ENCODE results near the gene TCF7L1.
"Not testable (repeated sequence)": the region's sequence is repeated elsewhere in the genome, so short reads cannot be mapped to it uniquely, and the experiment has no call there.

TCF7L1 gene

DNA sequence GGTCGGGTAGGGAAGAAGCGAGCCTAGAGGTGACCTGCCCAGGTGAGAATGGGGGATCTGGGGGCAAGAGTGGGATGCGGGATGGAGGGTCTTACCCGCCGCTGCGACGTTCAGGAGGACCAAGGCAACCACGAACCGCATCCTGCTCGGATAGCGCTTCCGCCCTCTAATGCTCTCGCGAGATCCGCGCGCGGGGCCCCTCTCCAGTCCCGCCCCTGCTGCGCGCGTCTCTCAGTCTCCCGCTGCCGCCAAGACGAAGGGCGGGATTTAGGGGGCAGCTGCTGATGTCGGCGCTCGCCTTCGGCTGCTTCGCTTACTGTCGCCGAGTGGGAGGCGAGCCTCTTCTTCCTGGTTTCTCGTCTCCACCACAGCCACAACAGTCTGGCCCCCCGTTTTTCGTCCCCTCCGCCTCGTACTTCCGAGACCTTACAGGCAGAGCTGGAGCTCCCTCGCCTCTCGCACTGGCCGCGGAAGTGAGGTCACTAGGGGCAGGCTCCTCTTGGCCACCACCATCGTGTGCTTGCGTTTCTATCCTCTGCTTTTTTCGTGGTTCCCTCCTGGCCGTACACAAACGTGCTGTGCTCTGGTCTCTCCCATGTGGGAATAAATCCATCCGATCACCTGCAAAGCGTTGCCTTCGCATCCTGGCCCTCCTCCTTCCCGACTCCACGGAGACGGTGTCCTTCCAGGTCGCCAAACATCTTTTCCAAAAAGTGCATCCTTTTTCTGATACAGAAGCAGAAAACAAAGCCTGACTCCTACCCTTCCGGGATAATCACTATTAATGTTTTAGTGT, 194.8 kb downstream of the TCF7L1 start, which contains the start of gene TGOLN2:
TSS of gene TGOLN2 (minus strand) at position 168 of the 796 bp plus-strand sequence. CDS start at position 141, 27 bp downstream.
- DNase-seq = peak; percentile 93

DNA sequence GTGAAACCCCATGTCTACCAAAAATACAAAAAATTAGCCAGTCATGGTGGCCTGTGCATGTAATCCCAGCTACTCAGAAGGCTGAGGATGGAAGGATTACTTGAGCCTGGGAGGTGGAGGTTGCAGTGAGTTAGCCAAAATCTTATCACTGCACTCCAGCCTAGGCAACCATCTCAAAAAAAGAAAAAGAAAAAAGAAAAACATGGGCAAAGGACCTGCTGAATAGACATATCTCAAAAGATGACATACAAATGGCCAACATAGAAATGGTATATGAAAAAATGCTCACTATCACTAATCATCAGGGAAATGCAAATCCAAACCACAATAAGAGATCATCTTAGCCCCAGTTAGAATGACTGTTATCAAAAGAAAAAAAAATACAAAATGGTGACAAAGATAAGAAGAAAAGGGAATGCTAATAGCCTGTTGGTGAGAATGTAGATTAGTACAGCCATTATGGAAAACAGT, 196.0 kb downstream of the TCF7L1 start:
- no peak for DNase-seq

DNA sequence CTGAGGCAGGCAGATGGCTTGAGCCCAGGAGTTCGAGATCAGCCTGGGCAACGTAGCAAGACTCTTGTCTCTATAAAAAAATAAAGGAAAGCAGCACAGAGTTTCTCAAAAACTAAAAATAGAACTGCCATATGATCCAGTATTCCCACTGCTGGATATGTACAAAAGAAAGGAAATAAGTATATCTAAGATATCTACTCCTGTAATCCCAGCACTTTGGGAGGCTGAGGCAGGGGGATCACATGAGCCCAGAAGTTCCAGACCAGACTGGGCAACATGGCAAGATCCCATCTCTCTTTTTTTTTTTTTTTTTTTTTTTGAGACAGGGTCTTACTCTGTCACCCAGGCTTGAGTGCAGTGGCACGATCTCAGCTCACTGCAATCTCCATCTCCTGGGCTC, 196.5 kb downstream of the TCF7L1 start:
- not testable (repeated sequence) for DNase-seq

DNA sequence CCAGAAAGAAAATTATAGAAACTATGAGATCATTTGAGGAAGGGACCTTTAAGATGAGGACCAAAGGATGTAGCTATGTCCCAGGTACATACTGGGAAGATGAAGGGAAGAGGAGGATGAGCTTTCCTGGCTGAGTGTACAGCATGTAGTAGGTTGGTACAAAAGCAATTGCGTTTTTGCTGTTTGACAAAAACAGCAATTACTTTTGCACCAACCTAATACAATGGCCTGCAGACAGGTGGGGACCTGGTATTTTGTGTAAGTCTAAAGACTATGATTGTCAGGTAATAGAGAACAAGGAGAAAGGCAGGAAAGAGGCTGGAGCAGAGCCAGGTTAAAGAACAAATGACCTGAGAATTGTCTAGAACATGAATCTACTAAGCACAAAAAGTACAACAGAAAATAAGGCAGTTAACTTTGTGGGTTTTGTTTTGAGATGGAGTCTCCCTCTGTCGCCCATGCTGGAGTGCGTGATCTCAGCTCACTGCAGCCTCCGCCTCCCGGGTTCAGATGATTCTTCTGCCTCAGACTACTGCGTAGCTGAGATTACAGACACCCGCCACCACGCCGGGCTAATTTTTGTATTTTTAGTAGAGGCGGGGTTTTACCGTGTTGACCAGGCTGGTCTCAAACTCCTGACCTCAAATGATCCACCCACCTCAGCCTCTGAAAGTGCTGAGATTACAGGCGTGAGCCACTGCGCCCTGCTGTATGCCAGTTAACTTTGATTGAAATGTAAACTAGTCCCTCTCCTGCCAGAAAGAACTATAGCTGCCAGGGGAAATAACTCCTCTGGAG, 197.8 kb downstream of the TCF7L1 start:
- DNase-seq = no peak

DNA sequence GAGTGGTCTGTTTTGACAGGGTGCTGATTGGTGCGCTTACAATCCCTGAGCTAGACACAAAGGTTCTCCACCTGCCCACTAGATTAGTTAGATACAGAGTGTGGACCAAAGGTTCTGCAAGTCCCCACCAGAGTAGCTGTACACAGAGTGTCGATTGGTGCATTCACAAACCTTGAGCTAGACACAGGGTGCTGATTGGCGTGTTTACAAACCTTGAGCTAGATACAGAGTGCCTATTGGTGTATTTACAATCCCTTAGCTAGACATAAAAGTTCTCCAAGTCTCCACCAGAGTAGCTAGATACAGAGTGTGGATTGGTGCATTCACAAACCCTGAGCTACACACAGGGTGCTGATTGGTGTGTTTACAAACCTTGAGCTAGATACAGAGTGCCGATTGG, 200.7 kb downstream of the TCF7L1 start:
- not testable (repeated sequence) for DNase-seq

DNA sequence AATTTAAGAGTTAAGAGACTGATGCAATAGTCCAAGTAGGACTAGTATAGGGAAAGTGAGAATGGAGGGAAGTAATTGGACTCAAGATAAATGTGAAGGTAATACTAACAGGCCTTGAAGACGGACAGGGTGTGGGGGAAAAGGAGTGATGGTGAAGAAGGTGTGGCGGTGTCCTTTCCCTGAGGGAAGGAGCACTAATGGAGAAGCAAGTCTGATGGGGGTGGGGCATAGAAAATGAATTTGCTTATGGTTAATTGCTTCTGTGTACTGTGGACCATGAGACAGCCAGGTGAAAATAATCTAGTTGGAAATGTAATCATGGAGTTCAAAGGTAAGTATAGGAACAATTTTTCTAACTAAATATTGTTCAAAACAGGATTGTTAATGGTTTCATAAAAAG, 201.7 kb downstream of the TCF7L1 start:
- DNase-seq = no peak

DNA sequence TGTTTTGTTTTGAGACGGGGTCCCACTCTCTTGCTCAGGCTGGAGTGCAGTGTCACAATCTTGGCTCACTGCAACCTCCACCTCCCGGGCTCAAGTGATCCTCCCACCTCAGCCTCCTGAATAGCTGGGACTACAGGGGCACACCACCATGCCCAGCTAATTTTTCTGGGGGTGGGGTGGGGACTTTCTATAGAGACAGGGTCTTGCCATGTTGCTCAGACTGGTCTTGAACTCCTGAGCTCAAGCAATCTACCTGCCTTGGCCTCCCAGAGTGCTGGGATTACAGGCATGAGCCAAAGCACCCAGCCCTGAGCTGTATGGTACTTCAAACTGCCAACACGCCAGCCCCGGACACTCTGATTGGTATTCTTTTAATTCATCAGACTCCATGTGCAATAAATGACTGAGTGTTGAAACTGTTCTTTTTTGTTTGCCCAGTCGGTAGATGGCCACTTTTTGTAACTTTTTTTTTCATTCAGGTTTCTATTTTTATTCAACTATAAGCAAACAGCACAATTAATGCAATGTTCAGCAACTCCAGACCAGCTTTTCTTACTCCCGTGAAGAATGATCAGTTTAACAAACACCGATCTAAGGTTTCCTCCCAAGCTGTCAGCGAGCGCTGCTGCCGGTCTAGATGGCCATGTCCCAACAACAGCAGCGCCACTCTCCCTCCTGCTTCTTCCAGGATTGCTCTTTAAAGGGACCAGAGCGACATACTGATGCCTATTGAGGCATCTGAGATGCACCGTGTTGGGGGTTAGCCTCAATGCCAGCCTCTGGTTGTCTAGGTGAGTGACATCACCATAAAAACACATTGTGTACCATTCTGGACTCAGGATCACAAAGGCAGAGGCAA, 207.1 kb downstream of the TCF7L1 start:
- DNase-seq = no peak

DNA sequence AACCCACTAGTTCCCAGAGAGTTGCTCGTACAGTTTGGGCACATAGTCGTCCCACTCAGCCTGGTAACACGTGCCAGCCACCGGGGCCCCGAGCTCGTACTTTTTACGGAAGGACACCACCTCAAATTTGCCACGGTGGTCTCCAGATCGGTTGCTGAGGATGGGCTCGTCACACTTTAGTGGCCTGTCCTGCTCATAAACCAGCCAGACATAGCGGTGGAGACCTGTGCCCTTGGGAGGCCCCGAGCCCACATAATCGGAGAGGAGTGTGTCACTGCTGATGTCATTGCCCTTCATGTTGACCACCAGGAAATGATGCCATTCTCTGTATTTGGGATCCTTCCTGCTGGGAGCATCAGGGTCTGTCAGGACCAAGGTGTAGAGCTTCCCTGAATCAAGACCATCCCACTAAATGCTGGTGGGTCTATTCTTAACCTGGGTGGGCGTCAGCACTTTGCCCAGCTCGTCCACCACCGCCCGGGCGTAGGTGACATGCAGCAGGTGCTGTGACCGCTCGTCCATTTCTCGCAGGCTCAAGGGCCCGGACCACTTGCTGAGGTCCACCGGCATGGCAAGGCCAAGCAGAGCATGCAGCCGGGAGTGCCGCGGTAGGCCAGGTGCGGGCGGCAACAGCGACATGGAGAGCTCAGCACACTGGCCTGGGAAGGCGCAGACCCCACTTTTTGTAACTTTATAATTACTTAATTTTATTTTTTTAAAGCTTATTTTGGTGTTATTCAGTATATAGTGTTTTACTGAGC, 208.3 kb downstream of the TCF7L1 start:
- no peak for DNase-seq

DNA sequence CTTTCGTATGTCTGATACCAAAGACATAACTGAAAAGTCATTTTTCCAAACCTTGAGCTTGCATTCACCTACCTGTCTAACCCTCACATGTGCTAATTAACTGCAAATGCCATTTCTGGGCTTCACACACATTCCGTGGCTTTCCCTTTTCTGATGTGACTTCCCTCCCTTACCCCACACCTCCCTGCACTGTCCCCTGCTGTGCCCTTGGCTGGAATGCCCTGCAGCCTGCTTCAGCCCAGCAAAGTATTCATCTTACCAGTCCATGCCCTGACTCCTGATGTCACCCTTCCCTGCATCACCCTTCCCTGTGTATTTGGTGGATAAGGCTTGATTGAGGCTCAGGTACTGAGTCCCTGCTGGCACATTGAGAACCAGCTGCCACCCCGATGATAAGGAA, 209.0 kb downstream of the TCF7L1 start:
- DNase-seq = no peak

DNA sequence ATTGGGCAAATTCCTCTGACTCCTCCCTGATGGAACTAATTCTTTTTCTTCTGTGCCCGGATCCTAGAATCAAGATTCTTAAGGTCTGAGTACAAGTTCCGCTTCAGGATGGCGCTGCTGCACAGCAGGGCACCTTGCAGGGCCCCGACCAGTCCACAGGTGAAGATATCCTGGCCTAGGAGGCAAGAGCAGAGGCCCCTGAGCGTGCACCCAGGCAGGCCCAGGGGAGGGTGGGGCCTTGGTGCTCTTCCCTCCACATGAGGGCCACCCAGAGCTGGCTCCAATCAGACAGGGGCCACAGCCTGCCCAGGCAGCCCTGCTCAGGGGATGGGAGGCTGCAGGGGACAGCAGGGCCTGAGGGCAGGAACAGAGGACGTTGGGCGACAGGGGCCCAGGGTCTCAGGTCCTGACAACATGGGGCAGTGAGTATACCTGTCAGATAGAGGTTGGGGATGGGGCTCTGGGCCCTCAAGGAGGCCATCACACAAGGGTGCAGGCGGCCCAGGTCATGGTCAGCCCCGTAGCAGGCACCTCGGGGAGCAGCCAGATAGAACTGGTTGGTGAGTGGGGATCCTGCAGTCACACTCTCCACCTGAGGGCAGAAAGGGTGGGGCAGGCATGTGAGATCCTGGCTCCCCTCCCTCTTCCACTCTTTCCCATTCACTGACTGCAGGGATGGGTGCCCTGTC, 210.2 kb downstream of the TCF7L1 start:
- DNase-seq = not testable (repeated sequence)

DNA sequence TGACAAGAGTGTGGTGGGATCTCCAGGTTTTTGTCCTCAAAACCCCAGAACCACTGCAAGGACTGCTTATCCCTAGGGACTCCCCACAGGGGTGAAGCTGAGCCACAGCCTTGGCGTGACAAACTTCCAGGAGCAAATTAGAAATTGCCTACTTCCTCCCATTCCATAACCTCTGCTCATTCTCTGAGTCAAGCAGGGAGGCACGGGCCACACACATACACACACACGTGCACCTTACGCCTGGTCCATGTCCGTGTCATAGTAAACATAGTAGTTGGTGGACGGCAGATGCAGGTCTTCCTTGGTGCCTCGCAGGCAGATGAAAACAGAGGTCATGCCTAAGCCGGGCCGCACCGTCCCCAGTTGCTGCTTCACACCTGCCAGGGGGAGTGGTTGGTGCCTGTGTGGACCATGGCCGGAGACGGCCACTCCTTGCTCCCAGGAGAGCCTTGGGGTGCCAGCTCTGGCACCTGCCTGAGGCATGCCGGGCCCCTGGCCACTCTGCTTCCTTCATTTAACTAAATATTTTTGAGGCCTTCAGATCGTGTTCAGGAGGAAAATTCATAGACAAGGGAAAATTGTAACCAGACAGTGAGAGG, 211.3 kb downstream of the TCF7L1 start:
- no peak for DNase-seq

DNA sequence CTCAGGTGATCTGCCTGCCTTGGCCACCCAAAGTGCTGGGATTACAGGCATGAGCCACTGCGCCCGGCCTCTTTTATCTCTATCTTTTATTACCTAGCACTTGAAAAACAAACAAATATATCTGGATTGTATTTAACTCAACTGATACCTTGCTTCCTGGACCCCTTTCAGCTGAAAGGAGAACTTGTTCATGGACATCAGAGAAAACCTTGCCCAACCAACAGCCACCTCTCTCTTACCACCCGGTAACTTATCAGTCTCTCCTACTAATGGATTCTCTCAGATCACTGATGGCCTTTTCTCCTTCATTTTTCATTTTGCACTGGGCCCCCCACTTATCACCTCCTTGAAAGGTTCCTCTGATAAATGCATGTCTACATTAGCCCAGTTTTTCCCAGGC, 214.4 kb downstream of the TCF7L1 start:
- DNase-seq = no peak

DNA sequence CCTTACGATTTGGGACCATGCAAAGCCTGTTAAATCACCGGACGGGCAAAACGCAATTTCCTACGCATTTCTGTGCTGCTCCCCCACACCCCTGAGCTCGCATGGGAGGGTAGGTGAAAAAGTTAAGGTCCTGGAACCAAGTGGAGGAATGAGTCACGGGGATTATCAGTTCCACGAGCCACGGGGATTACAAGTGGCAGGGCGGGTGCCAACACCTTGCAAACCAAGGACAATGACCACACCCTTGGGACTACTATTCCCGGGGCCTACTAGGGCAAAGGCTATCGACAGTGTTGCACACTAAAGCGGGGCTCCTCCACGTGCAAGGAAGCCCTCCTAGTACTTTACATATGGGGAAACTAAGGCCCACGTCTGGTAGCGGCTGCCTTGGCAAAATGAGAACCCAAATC, 220.7 kb downstream of the TCF7L1 start:
- no peak for DNase-seq

DNA sequence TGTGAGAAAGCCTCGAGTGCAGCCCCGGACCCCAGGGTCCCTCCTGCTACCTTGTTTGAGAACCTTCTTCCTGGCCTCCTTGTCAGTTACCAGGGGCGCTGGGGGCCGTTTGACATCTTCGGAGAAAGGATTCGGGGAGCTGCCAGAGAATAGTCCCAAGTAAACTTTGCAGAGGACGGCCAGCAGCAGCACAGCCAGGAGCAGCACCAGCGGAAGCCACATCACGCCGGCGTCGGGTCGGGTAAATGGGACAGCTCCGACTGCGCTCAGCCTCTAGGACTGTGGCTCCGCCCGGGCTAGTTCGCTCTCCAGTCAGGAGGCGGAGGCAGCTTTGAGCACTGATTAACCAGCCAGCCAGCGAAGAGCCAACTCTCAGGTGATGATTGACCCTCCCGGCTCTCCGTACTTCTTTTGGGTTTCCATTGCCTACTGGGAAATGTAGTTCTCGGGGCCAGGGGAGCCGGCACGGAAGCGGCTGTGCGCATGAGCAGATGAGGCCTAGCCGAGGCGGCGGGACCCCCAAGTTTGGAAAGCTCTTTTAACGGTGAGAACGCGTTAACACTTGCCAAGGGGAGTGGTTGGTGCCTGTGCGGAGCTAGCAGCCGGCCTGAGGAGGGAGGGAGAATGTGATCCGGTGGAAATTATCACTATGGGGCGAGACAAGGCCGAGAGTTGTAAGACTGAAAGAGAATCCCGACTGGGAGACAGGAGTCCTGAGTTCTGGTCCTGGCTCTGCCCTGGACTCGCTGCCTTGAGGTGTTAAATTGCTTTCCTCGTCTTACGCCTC, 221.3 kb downstream of the TCF7L1 start, which contains the start of the genes ELMOD3 and RETSAT:
TSS of gene ELMOD3 (plus strand) at position 484 of the 787 bp plus-strand sequence. CDS start 2,430 bp downstream, outside the sequence.
TSS of gene RETSAT (minus strand) at position 243 of the 787 bp plus-strand sequence. CDS start at position 222, 21 bp downstream.
- peak; percentile 94 for DNase-seq

DNA sequence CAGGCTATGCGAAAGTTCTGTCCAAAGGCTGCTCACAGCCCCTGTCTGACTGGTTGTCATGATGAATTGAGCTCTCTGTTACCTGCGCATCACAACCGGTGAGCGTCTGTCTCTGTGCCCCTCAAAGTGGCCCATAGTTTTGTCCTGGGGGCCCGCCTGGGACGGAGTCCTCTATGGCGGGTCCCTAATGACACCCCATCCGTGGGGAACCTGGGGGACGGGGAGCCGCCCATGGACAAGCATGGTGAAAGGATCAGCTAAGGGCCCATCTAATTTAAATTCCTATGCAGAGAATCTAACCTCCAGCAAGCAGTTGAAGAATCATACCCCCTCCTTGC, 221.8 kb downstream of the TCF7L1 start:
- no peak for DNase-seq

DNA sequence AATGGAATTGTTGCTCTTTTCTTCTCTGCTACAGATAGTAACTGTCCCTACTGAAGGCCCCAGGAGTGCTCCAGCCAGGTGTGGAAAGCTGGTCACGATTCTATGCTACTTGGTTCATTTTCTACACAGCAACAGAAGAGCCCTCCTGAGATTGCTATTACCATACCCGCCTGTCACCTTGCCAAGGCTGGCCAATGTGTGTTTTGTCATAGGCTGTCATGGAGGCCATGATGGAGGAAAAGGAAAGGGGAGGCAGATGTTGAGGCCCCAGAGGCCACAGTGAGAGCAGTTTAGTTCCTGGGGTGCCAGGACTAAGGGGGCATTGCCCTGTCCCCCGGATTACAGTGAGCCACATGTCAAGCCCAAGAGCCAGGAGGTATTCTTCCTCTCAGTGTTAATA, 222.3 kb downstream of the TCF7L1 start:
- no peak for DNase-seq

DNA sequence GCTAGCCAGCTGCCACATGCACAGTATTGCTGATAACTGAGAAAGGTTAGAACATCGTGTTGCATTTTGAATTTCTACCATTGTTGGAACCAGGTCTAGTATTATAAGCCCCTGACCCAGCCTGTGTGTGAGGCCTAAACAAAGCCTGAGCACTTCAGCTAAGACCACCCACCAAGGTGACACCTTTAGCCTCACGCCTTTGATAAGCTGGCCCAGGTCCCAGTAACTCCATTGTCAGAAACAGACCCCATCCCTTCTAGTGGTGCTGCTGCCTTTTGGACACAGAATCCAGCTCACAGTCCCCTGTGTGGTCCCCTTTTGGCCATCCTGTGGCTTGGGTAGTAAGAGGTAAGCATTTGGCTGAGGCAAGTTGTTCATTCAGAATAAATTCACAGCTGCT, 223.0 kb downstream of the TCF7L1 start:
- DNase-seq = no peak

DNA sequence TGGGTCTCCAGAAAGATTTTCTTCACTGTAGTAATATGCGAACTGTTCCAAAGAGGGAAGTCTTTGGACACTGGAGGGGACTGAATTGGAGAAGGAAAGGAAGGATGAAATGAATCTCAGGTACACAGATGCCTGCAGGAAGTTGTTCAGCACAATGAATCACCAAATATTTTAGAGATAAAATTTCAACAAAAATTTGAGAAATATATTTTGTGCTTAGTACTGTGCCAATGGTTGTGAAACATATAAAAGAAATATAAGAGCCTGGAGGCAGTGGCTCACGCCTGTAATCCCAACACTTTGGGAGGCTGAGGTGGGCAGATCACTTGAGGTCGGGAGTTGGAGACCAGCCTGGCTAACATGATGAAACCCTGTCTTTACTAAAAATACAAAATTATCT, 224.5 kb downstream of the TCF7L1 start:
- DNase-seq = no peak
